PC-9 (cell line): ENCODE results near the gene PPM1E. TPM values are rescaled to one million over a fixed set of nuclear protein-coding genes. Genes with fewer than 3 reads are reported as not detected.
A peak's percentile ranks its signal among the peaks of the same experiment; 100 is the strongest.

Source experiments
- BruUV-seq: library from RNA; stranded (reverse); fragments of 400-500 nt; replicated peaks from 2 replicates; lab custom pipeline; 2021; lab: Mats Ljungman, UMichigan
- CTCF ChIA-PET: fragments of 300-600 bp; sonication (Branson Sonifier 250); formaldehyde crosslinking; loops from one replicate; lab custom pipeline; 2022; ENCODE audit warnings: antibody characterized with exemption; lab: Charles Lee
- POLR2A ChIA-PET: fragments of 300-600 bp; sonication (Branson Sonifier 250); formaldehyde crosslinking; loops from one replicate; lab custom pipeline; 2022; ENCODE audit warnings: antibody characterized with exemption; ENCODE audit not compliant: unreplicated experiment; lab: Charles Lee
- DNase-seq, 2 experiments: peaks; one replicate each; pipeline versions ENCODE4 v3.0.0 to v3.0.0-alpha.2; 2015 to 2022; ENCODE audit warnings: mixed read lengths in 1 of 2
- H2AFZ ChIP-seq: fragments of 200-600 bp; sonication (generic); 2 replicates; pipeline ENCODE4 v1.8.1; 2017; ENCODE audit warnings: antibody characterized with exemption
- H3F3A ChIP-seq: fragments of 200-600 bp; sonication (generic); 2 replicates; pipeline ENCODE4 v1.8.1; 2017; ENCODE audit warnings: antibody characterized with exemption, mild to moderate bottlenecking, low read depth; ENCODE audit not compliant: insufficient read depth
- H3K27ac ChIP-seq: fragments of 200-600 bp; sonication (generic); 2 replicates; pipeline ENCODE4 v1.6.1; 2016; ENCODE audit warnings: mixed run types
- H3K27me3 ChIP-seq: fragments of 200-600 bp; sonication (generic); 2 replicates; pipeline ENCODE4 v1.6.1; 2016; ENCODE audit warnings: low read depth, mixed run types; ENCODE audit not compliant: insufficient read depth
- H3K36me3 ChIP-seq: fragments of 200-600 bp; sonication (generic); 2 replicates; pipeline ENCODE4 v1.6.1; 2016; ENCODE audit warnings: low read depth, mixed run types
- H3K4me1 ChIP-seq: fragments of 200-600 bp; sonication (generic); replicated peaks from 2 replicates; pipeline ENCODE4 v1.6.1; 2016; ENCODE audit warnings: mixed run types; ENCODE audit not compliant: insufficient read depth
- H3K4me2 ChIP-seq: fragments of 200-600 bp; sonication (generic); 2 replicates; pipeline ENCODE4 v1.6.1; 2017; ENCODE audit warnings: mixed run types
- H3K4me3 ChIP-seq: fragments of 200-600 bp; sonication (generic); 2 replicates; pipeline ENCODE4 v1.6.1; 2016; ENCODE audit warnings: mixed run types
- H3K79me2 ChIP-seq: fragments of 200-600 bp; sonication (generic); 2 replicates; pipeline ENCODE4 v1.6.1; 2017; ENCODE audit warnings: low read depth, mixed run types
- H3K9me2 ChIP-seq: fragments of 200-600 bp; sonication (generic); 2 replicates; pipeline ENCODE4 v1.8.1; 2017; ENCODE audit warnings: mild to moderate bottlenecking; ENCODE audit not compliant: insufficient read depth
- H3K9me3 ChIP-seq: fragments of 200-600 bp; sonication (generic); 2 replicates; pipeline ENCODE4 v1.8.1; 2016; ENCODE audit warnings: low read depth; ENCODE audit not compliant: insufficient read depth
- H4K20me1 ChIP-seq: fragments of 200-600 bp; sonication (generic); 2 replicates; pipeline ENCODE4 v1.8.1; 2017; ENCODE audit not compliant: insufficient read depth
- CTCF ChIP-seq: fragments of 200-600 bp; sonication (generic); conservative IDR thresholded peaks from 2 replicates; pipeline ENCODE4 v1.6.1; 2017; ENCODE audit warnings: mixed run types, antibody characterized with exemption, mild to moderate bottlenecking, moderate library complexity
- EZH2 ChIP-seq: fragments of 200-600 bp; sonication (generic); IDR thresholded peaks from 2 replicates; pipeline ENCODE4 v1.8.0; 2017; ENCODE audit warnings: antibody characterized with exemption, low read depth
- intact Hi-C: fragments of 100-400 bp; cut with micrococcal nuclease; formaldehyde crosslinking; loops from one replicate; pipeline ENCODE4 v1.10.0; 2022; ENCODE audit not compliant: unreplicated experiment
- total RNA-seq: library from RNA; stranded (reverse); gene quantifications from 2 replicates; pipeline ENCODE4 v1.2.3, GENCODE V29; 2021

The PPM1E gene
- total RNA-seq, 1 experiment from 2014 or later = 0.04 TPM

DNA sequence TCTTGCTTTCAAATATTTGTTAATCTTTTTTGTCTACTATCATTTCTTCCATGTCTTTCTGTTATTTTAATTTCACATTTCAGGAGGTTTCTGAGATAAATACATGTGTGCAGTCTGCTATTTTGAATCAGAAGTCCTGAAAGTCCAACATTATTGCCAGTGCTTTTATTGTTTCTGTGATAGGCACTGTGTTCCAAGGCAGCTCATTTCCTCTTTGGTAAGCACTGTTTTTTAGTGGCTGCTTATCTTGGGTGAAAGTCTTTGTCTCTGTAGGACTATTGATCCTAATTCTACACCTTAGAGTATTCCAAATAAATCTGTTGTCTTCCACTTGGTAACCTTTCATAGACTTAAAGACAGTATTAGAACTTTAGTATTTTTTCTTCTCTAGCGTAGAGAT is 76.1 kb downstream of the PPM1E start:
- CTCF ChIA-PET = no interaction called here
- BruUV-seq = no TSS peak
- H3K79me2 ChIP-seq = no peaks in the 10 kb centered on the region
- H3K36me3 ChIP-seq = no peaks in the 10 kb centered on the region
- POLR2A ChIA-PET = no interaction called here
- TF ChIP-seq EZH2 (no peak), CTCF (no peak)
- peak overlapping the region; percentile 36; the same call in 1 of the 2 replicates for H2AFZ ChIP-seq
- no peaks in the 10 kb centered on the region for H3F3A ChIP-seq
- no peaks in the 10 kb centered on the region for H4K20me1 ChIP-seq
- no peak for DNase-seq
- H3K9me2 ChIP-seq = no peaks in the 10 kb centered on the region
- intact Hi-C loops = no loop called here
- no peak overlapping the region for H3K4me2 ChIP-seq
- H3K27ac ChIP-seq = no peak overlapping the region
- H3K27me3 ChIP-seq = no peaks in the 10 kb centered on the region
- no peak overlapping the region for H3K4me3 ChIP-seq
- H3K4me1 ChIP-seq = no peaks in the 10 kb centered on the region
- H3K9me3 ChIP-seq = peaks cover 4% of the 10 kb centered on the region; the same call in 1 of the 2 replicates

DNA sequence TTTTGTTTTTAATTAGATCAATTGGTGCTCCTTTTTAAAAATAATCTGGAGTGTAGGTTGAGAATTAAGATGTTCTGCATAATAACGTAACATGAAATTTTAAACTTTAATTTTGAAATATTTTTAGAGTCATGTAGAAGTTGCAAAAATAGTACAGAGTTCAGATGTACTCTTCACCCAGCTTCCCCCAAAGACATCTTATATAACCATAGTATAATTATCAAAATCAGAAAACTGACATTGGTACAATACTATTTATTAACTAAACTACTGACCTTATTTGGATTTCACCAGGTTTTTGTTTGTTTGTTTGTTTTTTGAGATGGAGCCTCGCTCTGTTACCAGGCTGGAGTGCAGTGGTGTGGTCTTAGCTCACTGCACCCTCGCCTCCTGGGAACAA is 76.9 kb downstream of the PPM1E start:
- no peaks in the 10 kb centered on the region for H3F3A ChIP-seq
- BruUV-seq = no TSS peak
- H3K4me3 ChIP-seq = no peak overlapping the region
- no peaks in the 10 kb centered on the region for H3K4me1 ChIP-seq
- intact Hi-C loops = no loop called here
- no peak for DNase-seq
- peaks cover 4% of the 10 kb centered on the region; the same call in 1 of the 2 replicates for H3K9me3 ChIP-seq
- no peaks in the 10 kb centered on the region for H3K27me3 ChIP-seq
- H3K4me2 ChIP-seq = no peak overlapping the region
- no peaks in the 10 kb centered on the region for H3K9me2 ChIP-seq
- TF ChIP-seq EZH2 = no peak
- no peak for TF ChIP-seq CTCF
- ChIA-PET POLR2A (no interaction called here), CTCF (no interaction called here)
- H2AFZ ChIP-seq = no peak overlapping the region
- no peak overlapping the region for H3K27ac ChIP-seq
- no peaks in the 10 kb centered on the region for H3K36me3 ChIP-seq
- no peaks in the 10 kb centered on the region for H4K20me1 ChIP-seq
- H3K79me2 ChIP-seq = no peaks in the 10 kb centered on the region

- Histone ChIP-seq H3K4me3 (no peak overlapping the region), H3F3A (no peaks in the 10 kb centered on the region), H3K79me2 (no peaks in the 10 kb centered on the region), H3K4me1 (no peaks in the 10 kb centered on the region), H3K36me3 (no peaks in the 10 kb centered on the region), H3K9me2 (no peaks in the 10 kb centered on the region), H2AFZ (no peak overlapping the region), H3K9me3 (peaks cover 2% of the 10 kb centered on the region; the same call in 1 of the 2 replicates), H3K4me2 (no peak overlapping the region), H3K27ac (no peak overlapping the region), H4K20me1 (no peaks in the 10 kb centered on the region), H3K27me3 (no peaks in the 10 kb centered on the region)
- ChIA-PET CTCF (no interaction called here), POLR2A (no interaction called here)
- no TSS peak for BruUV-seq
- TF ChIP-seq CTCF (no peak), EZH2 (no peak)
- DNase-seq = no peak
- intact Hi-C loops = no loop called here
Observed at GRCh38 chr17:58837699-58838098, 82.0 kb downstream of the PPM1E start.
